ENCODE measurements around the gene RIMS4. TPM values are rescaled to one million over a fixed set of nuclear protein-coding genes. Genes with fewer than 3 reads are reported as not detected.

Gene RIMS4
- polyA plus RNA-seq, 1 experiment = not detected

DNA sequence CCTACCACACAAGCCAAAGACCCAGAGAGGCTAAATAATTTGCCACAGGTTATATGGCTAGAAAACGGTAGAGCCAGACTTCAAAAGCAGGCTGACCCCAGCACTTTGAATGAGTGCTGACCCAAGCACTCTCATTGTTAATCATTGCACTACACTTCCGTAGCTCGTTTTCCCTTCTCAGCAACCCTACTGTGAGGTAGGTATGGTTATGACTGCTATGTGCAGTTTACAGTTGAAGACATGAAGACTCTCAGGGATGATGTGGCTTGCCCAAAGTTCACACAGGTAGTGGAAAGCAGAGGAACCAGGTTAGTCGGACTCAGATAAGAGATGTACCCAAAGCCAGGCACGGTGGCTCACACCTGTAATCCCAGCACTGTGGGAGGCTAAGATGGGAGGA lies 33.5 kb upstream of the RIMS4 start:
- Histone ChIP-seq H3K27me3 (ENCODE audit: control insufficient read depth, insufficient read depth, low read length) (no peaks in the 10 kb centered on the region), H3K4me3 (ENCODE audit: low read depth, low read length) (no peak overlapping the region), H3K27ac (ENCODE audit: low read depth, low read length) (no peak overlapping the region), H3K9me3 (ENCODE audit: control insufficient read depth, insufficient read depth, low read length) (no peaks in the 10 kb centered on the region)
- ChIA-PET CTCF (interaction anchor here (1.2 kb wide), 1 partner anchor 23 kb away, joined by 3 read pairs; no protein-coding TSS in a partner anchor), POLR2A (no interaction called here)
- no peak for DNase-seq (ENCODE audit: low read depth, low spot score)
- no peak for TF ChIP-seq CTCF (IDR thresholded peaks at IDR 0.05; ENCODE audit: low read depth, low read length)

DNA sequence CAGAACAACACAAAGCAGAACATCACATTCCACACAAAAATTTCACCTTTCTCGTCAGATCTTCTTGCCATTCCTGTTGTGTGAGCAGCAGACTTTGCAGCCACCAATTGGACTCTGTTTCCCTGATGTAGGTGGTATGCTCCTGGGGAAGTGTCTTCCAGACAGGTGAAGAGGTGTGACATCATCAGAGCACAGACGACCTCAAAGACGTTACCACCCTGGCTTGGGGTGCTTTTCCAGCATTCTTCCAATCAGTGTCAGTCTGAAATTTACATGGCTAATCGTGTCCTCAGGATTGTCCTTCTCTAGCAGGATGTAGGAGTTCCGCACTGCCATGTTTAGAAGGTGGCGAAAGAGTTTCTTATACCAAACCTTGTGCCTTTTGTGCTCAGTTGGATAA lies 31.6 kb upstream of the RIMS4 start:
- POLR2A ChIA-PET = no interaction called here
- H3K27me3 ChIP-seq (ENCODE audit: control insufficient read depth, insufficient read depth, low read length) = peaks cover 9% of the 10 kb centered on the region
- CTCF ChIA-PET = no interaction called here
- H3K27ac ChIP-seq (ENCODE audit: low read depth, low read length) = no peak overlapping the region
- no peak for DNase-seq (ENCODE audit: low read depth, low spot score)
- H3K9me3 ChIP-seq (ENCODE audit: control insufficient read depth, insufficient read depth, low read length) = no peaks in the 10 kb centered on the region
- TF ChIP-seq CTCF (IDR thresholded peaks at IDR 0.05; ENCODE audit: low read depth, low read length) = no peak
- H3K4me3 ChIP-seq (ENCODE audit: low read depth, low read length) = no peak overlapping the region

DNA sequence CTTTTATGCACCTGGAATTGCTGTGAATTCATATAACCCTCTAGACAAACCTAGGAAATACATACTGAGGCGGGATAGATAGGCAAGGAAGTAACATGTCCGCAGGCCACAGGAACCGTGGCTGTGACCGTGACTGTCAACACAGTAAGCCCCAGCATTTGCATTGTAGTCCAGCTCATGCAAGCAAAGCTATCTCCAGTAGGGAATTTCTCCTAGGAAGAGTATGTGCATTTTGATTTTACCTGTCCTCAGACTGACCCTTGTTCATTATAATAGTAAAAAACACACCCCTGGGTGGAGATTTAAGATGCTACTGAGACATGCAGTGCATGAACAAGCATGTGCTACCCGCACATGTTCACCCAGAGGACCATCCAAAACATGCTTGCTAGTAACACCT lies 30.5 kb upstream of the RIMS4 start:
- Histone ChIP-seq H3K27ac (ENCODE audit: low read depth, low read length) (no peak overlapping the region), H3K27me3 (ENCODE audit: control insufficient read depth, insufficient read depth, low read length) (peaks cover 14% of the 10 kb centered on the region), H3K4me3 (ENCODE audit: low read depth, low read length) (no peak overlapping the region), H3K9me3 (ENCODE audit: control insufficient read depth, insufficient read depth, low read length) (no peaks in the 10 kb centered on the region)
- ChIA-PET POLR2A (no interaction called here), CTCF (no interaction called here)
- TF ChIP-seq CTCF (IDR thresholded peaks at IDR 0.05; ENCODE audit: low read depth, low read length) = no peak
- DNase-seq (ENCODE audit: low read depth, low spot score) = no peak

GRCh38 chr20:44839481-44839880 lies 29.1 kb upstream of the RIMS4 start:
- H3K9me3 ChIP-seq (ENCODE audit: control insufficient read depth, insufficient read depth, low read length) = no peaks in the 10 kb centered on the region
- H3K27ac ChIP-seq (ENCODE audit: low read depth, low read length) = no peak overlapping the region
- no peak for DNase-seq (ENCODE audit: low read depth, low spot score)
- TF ChIP-seq CTCF (IDR thresholded peaks at IDR 0.05; ENCODE audit: low read depth, low read length) = no peak
- no peak overlapping the region for H3K4me3 ChIP-seq (ENCODE audit: low read depth, low read length)
- ChIA-PET POLR2A (no interaction called here), CTCF (no interaction called here)
- peaks cover 18% of the 10 kb centered on the region for H3K27me3 ChIP-seq (ENCODE audit: control insufficient read depth, insufficient read depth, low read length)

DNA sequence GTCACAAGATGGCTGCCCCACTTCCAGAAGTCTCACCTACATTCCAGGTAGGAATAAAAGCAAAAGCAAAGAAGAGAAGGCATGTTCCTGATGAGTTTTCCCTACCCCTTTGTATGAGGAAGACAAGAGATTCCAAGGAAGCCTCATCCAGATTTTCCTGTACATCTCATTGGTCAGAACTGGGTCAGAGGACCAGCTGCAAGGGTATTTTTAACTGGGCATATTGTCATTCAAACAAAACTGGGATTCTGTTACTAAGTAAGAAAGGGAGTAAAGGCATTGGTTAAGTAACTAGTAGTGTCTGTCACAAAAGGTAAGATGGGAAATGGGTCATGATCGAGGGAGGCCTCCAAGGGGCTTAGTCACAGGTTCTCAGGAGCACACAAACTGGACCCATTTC lies 28.2 kb upstream of the RIMS4 start:
- no peak for TF ChIP-seq CTCF (IDR thresholded peaks at IDR 0.05; ENCODE audit: low read depth, low read length)
- Histone ChIP-seq H3K9me3 (ENCODE audit: control insufficient read depth, insufficient read depth, low read length) (no peaks in the 10 kb centered on the region), H3K4me3 (ENCODE audit: low read depth, low read length) (no peak overlapping the region), H3K27ac (ENCODE audit: low read depth, low read length) (no peak overlapping the region), H3K27me3 (ENCODE audit: control insufficient read depth, insufficient read depth, low read length) (peaks cover 18% of the 10 kb centered on the region)
- no peak for DNase-seq (ENCODE audit: low read depth, low spot score)
- POLR2A ChIA-PET = no interaction called here
- CTCF ChIA-PET = no interaction called here
